Measurements from ENCODE around the gene ANAPC5.
A peak's percentile ranks its signal among the peaks of the same experiment; 100 is the strongest.
"Not testable (repeated sequence)": the region's sequence is repeated elsewhere in the genome, so short reads cannot be mapped to it uniquely, and the experiment has no call there.

The ANAPC5 gene

GRCh38 chr12:121388421-121388981 lies 36.3 kb upstream of the ANAPC5 start:
- H3K27ac ChIP-seq (ENCODE audit: poor library complexity, severe bottlenecking), result peak overlapping the region; percentile 32
- no peaks in the 10 kb centered on the region for H3K27me3 ChIP-seq (ENCODE audit: insufficient read depth, poor library complexity, severe bottlenecking)
- no peak overlapping the region for H3K4me3 ChIP-seq (ENCODE audit: severe bottlenecking)
- ATAC-seq (ENCODE audit: low read depth) (peak; percentile 86), DNase-seq (ENCODE audit: low spot score) (no peak)
- no peaks in the 10 kb centered on the region for H3K36me3 ChIP-seq (ENCODE audit: low read depth)
- TF ChIP-seq, protein P1, sequence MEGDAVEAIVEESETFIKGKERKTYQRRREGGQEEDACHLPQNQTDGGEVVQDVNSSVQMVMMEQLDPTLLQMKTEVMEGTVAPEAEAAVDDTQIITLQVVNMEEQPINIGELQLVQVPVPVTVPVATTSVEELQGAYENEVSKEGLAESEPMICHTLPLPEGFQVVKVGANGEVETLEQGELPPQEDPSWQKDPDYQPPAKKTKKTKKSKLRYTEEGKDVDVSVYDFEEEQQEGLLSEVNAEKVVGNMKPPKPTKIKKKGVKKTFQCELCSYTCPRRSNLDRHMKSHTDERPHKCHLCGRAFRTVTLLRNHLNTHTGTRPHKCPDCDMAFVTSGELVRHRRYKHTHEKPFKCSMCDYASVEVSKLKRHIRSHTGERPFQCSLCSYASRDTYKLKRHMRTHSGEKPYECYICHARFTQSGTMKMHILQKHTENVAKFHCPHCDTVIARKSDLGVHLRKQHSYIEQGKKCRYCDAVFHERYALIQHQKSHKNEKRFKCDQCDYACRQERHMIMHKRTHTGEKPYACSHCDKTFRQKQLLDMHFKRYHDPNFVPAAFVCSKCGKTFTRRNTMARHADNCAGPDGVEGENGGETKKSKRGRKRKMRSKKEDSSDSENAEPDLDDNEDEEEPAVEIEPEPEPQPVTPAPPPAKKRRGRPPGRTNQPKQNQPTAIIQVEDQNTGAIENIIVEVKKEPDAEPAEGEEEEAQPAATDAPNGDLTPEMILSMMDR (IDR thresholded peaks at IDR 0.05; ENCODE audit: poor library complexity, severe bottlenecking), result no peak
- no peaks in the 10 kb centered on the region for H3K9me3 ChIP-seq (ENCODE audit: severe bottlenecking)
- peaks cover 6% of the 10 kb centered on the region for H3K4me1 ChIP-seq (ENCODE audit: insufficient read depth, poor library complexity, severe bottlenecking)

DNA sequence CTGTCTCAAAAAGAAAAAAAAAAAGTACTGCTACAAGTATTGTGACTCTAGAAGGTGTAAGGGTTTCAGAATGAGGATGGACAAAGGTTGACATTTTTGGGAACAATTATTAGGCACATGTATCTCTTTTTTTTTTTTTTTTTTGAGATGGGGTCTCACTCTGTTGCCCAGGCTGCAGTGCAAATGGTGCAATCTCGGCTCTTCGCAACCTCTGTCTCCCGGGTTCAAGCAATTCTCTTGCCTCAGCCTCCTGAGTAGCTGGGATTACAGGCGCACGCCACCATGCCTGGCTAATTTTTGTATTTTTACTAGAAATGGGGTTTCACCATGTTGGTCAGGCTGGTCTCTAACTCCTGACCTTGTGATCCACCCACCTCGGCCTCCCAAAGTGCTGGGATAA lies 32.7 kb upstream of the ANAPC5 start:
- H3K4me1 ChIP-seq (ENCODE audit: insufficient read depth, poor library complexity, severe bottlenecking); H3K9me3 ChIP-seq (ENCODE audit: severe bottlenecking); DNase-seq (ENCODE audit: low spot score); H3K27ac ChIP-seq (ENCODE audit: poor library complexity, severe bottlenecking); H3K27me3 ChIP-seq (ENCODE audit: insufficient read depth, poor library complexity, severe bottlenecking); H3K4me3 ChIP-seq (ENCODE audit: severe bottlenecking); H3K36me3 ChIP-seq (ENCODE audit: low read depth); ATAC-seq (ENCODE audit: low read depth): not testable (repeated sequence)

- H3K4me1 ChIP-seq (ENCODE audit: insufficient read depth, poor library complexity, severe bottlenecking), result peaks cover 6% of the 10 kb centered on the region
- H3K27ac ChIP-seq (ENCODE audit: poor library complexity, severe bottlenecking), result no peak overlapping the region
- H3K27me3 ChIP-seq (ENCODE audit: insufficient read depth, poor library complexity, severe bottlenecking), result no peaks in the 10 kb centered on the region
- H3K36me3 ChIP-seq (ENCODE audit: low read depth), result no peaks in the 10 kb centered on the region
- TF ChIP-seq, protein P1 (IDR thresholded peaks at IDR 0.05; ENCODE audit: poor library complexity, severe bottlenecking), result peak; percentile 16
- H3K4me3 ChIP-seq (ENCODE audit: severe bottlenecking), result no peak overlapping the region
- DNase-seq (ENCODE audit: low spot score) (no peak), ATAC-seq (ENCODE audit: low read depth) (no peak)
- H3K9me3 ChIP-seq (ENCODE audit: severe bottlenecking), result no peaks in the 10 kb centered on the region
These were observed 31.4 kb upstream of the ANAPC5 start for GRCh38 chr12:121383601-121384021.

- no peaks in the 10 kb centered on the region for H3K9me3 ChIP-seq (ENCODE audit: severe bottlenecking)
- H3K36me3 ChIP-seq (ENCODE audit: low read depth), result no peaks in the 10 kb centered on the region
These were observed 27.7 kb upstream of the ANAPC5 start for GRCh38 chr12:121379945-121380344.

GRCh38 chr12:121378736-121379135 lies 26.5 kb upstream of the ANAPC5 start:
- Histone ChIP-seq H3K4me3 (ENCODE audit: severe bottlenecking) (no peak overlapping the region), H3K27me3 (ENCODE audit: insufficient read depth, poor library complexity, severe bottlenecking) (no peaks in the 10 kb centered on the region), H3K4me1 (ENCODE audit: insufficient read depth, poor library complexity, severe bottlenecking) (no peaks in the 10 kb centered on the region), H3K36me3 (ENCODE audit: low read depth) (no peaks in the 10 kb centered on the region), H3K9me3 (ENCODE audit: severe bottlenecking) (no peaks in the 10 kb centered on the region), H3K27ac (ENCODE audit: poor library complexity, severe bottlenecking) (no peak overlapping the region)
- TF ChIP-seq, protein P1 (IDR thresholded peaks at IDR 0.05; ENCODE audit: poor library complexity, severe bottlenecking), result no peak
- ATAC-seq (ENCODE audit: low read depth) (no peak), DNase-seq (ENCODE audit: low spot score) (no peak)

More at GRCh38 chr12:121379945-121380344, 27.7 kb upstream of the ANAPC5 start:
- no peak overlapping the region for H3K27ac ChIP-seq (ENCODE audit: poor library complexity, severe bottlenecking)
- no peaks in the 10 kb centered on the region for H3K4me1 ChIP-seq (ENCODE audit: insufficient read depth, poor library complexity, severe bottlenecking)
- H3K4me3 ChIP-seq (ENCODE audit: severe bottlenecking), result no peak overlapping the region
- DNase-seq (ENCODE audit: low spot score), result no peak
- ATAC-seq (ENCODE audit: low read depth), result no peak
- TF ChIP-seq, protein P1 (IDR thresholded peaks at IDR 0.05; ENCODE audit: poor library complexity, severe bottlenecking), result no peak
- no peaks in the 10 kb centered on the region for H3K27me3 ChIP-seq (ENCODE audit: insufficient read depth, poor library complexity, severe bottlenecking)

Measured in RWPE2 (cell line).